C4-2B (cell line): ENCODE measurements around the gene CEP350.

Experiments used
- ZFX ChIP-seq: fragments of 450-650 bp; IDR thresholded peaks from 2 replicates; pipeline ENCODE4 v1.6.1; 2017
- TF ChIP-seq, protein P1 (sequence below): fragments of 450-650 bp; conservative IDR thresholded peaks from 2 replicates; pipeline ENCODE4 v1.5.1; 2017; ENCODE audit warnings: mild to moderate bottlenecking

DNA sequence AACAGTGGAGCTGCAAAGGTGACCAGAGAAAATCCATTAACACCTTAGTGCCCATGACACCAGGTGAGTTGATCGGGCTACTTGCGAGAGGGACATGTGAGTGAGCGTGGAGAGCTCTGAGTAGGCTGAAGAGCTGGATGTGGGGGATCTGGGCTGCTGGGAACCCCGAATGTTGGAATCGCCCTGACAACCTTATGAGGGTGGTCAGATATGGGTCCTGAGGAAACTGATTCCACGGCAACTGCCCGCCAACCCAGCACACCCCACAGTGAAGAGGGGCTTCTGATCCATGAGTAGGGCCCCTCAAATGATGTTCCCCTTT lies 199.4 kb downstream of the CEP350 start:
- TF ChIP-seq, protein P1, sequence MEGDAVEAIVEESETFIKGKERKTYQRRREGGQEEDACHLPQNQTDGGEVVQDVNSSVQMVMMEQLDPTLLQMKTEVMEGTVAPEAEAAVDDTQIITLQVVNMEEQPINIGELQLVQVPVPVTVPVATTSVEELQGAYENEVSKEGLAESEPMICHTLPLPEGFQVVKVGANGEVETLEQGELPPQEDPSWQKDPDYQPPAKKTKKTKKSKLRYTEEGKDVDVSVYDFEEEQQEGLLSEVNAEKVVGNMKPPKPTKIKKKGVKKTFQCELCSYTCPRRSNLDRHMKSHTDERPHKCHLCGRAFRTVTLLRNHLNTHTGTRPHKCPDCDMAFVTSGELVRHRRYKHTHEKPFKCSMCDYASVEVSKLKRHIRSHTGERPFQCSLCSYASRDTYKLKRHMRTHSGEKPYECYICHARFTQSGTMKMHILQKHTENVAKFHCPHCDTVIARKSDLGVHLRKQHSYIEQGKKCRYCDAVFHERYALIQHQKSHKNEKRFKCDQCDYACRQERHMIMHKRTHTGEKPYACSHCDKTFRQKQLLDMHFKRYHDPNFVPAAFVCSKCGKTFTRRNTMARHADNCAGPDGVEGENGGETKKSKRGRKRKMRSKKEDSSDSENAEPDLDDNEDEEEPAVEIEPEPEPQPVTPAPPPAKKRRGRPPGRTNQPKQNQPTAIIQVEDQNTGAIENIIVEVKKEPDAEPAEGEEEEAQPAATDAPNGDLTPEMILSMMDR: no peak
- no peak for TF ChIP-seq ZFX
